Measurements from ENCODE around the gene RPS3.

GRCh38 chr11:75431533-75432525 is 32.5 kb downstream of the RPS3 start:
- TF ChIP-seq ZNF274 (IDR thresholded peaks at IDR 0.05; ENCODE audit: low read depth, low read length), result no peak
- no peak for TF ChIP-seq YY1 (IDR thresholded peaks at IDR 0.05; ENCODE audit: insufficient read depth, insufficient read length)
- no peak for TF ChIP-seq SUZ12 (IDR thresholded peaks at IDR 0.05; ENCODE audit: extremely low read depth, insufficient read depth, insufficient read length)
